Uterus (tissue), 2 donors: ENCODE data around the gene CASKIN1.

Source experiments
- POLR2A ChIP-seq, 2 donors: fragments of 450-650 bp; IDR thresholded peaks; one replicate each; pipeline ENCODE4 v1.6.1; 2016; ENCODE audit warnings: antibody characterized with exemption in 2 of 2, mild to moderate bottlenecking in 1 of 2, moderate library complexity in 1 of 2
- TF ChIP-seq, protein P1 (sequence below), 4 experiments: fragments of 200-600 bp in 2 of 4; fragments of 450-650 bp in 2 of 4; sonication (generic) in 2 of 4; IDR thresholded peaks; one replicate each; pipeline ENCODE4 v1.5.1; 2016 to 2019; ENCODE audit warnings: antibody characterized with exemption in 4 of 4, mild to moderate bottlenecking in 2 of 4, moderate library complexity in 1 of 4

DNA sequence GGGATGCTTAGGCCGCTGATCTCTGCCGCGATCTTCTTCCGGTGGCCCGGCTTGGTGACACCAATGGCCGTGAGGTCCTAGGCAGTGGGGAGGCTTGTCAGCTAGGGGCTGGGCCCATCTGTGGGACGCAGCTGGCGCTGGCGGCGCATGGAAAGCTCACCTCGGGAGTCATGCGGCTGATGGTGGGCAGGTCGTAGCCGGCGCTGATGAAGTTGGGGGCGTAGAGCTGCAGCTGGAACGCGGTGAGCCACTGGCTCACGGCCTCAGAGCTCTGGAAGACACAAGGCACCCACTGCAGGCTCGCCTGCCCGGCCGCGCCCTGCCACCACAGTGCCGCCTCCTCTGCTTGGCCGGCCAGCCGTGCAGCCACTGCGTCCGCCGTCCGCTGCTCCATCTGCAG is 12.7 kb downstream of the CASKIN1 start:
- TF ChIP-seq, protein P1, sequence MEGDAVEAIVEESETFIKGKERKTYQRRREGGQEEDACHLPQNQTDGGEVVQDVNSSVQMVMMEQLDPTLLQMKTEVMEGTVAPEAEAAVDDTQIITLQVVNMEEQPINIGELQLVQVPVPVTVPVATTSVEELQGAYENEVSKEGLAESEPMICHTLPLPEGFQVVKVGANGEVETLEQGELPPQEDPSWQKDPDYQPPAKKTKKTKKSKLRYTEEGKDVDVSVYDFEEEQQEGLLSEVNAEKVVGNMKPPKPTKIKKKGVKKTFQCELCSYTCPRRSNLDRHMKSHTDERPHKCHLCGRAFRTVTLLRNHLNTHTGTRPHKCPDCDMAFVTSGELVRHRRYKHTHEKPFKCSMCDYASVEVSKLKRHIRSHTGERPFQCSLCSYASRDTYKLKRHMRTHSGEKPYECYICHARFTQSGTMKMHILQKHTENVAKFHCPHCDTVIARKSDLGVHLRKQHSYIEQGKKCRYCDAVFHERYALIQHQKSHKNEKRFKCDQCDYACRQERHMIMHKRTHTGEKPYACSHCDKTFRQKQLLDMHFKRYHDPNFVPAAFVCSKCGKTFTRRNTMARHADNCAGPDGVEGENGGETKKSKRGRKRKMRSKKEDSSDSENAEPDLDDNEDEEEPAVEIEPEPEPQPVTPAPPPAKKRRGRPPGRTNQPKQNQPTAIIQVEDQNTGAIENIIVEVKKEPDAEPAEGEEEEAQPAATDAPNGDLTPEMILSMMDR (IDR thresholded peaks at IDR 0.05), result no peak
- no peak for TF ChIP-seq POLR2A (IDR thresholded peaks at IDR 0.05)
